ENCODE measurements around the gene PRF1.
A peak's percentile ranks its signal among the peaks of the same experiment; 100 is the strongest.
"Not testable (repeated sequence)": the region's sequence is repeated elsewhere in the genome, so short reads cannot be mapped to it uniquely, and the experiment has no call there.

PRF1 gene

DNA sequence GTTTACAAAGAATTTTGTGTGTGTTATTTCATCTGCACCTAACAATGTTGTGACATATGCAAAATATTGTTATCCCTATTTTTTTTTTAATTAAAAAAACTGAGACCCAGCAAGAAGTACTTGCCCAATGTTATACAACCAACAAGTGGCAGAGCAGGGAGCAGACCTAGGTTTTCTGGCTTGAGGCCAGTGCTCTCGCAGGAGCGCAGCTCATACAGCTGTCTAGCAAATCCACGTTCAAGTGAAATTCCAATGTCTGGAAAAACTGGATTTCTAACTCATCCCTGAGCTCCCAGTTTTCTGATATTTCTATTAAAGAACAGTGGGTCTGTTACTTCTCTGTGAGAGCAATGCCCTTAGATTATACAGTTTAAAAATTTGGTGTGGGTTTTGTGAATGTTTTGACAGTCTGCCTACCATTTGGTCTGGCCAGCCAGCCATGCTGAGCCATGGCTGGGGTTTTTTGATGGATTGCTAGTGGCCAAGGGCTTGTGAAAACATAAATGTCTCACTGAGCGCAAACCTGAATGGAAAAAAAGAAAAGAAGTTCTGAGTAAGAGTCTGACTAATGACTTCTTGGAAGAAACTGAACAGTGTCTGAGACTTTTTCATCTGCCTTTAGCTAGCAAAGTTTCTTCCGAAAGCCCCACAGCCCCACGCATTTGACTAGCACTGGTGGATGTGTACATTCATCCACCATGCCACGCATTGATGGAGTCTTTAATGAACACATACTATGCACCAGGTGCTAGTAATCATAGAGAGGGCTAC lies 15.4 kb upstream of the PRF1 start:
- DNase-seq (ENCODE audit: low read depth), result peak; percentile 36

DNA sequence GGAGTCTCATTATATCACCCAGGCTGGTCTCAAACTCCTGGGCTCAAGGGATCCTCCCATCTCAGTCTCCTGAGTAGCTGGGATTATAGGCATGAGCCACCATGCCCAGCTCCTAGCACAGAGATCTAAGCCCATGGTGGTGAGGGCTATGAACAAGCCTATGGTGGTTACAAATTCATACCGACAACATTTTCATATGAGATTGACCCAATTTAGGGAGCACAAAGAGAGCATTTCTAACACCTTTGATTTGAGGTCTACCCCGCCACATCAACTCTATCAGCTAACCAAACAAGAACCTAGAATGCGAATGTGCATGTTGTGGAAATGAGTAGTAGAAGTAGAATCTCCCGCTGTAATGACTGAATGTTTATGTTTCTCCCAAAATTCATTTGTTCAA lies 14.2 kb upstream of the PRF1 start:
- DNase-seq (ENCODE audit: low read depth), result no peak

DNA sequence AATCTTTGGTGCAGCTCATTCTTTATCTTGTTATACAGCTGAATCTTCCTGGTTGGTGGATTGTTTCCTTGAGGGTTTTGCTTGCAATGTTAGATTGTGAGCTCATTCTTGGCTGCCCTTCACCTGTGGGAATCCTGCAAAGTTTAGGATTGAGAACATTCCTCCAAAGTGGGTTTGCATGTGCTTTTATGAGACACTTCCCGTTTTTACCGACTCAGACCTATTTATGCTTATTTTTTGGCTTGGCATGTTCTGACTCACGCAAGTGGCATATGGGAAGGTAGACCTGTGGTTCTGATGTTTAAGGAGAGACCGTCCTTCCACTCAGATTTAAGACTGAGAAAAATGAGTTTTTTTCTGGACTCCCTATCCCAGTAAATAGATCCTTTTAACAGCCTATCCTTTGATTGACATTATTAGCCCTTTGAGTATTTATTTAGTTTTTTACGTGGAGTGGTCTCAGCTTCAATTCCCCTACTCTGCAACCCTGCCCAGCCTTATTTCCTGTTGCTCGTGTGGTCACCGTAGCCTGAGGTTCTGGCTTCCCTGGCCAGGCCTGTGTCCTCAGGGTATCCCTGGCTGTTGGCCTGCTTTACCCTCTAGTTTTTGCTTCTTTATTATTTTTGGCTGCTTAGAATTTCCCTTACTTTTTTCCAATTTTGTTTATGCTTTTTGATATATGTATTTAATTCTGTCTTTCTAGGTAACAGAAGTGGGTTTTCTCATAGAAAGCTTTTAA lies 13.4 kb upstream of the PRF1 start:
- no peak for DNase-seq (ENCODE audit: low read depth)

DNA sequence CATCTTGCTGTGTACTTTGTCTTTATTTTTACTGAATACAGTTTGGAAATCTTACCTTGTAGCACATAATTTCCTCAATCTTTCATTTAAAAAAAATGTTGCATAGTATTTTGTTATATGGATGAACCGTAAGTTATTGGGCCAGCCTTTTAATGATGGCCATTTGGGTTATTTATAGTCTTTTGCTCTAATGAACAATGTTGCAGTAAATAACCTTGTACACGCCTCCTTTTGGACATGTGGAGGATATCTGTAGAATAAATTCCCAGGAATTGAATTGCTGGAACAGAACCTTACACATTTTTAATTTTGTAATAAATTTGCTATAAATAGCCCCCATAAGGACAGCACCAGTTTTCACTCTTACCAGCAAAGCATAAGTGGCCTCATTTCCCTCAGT lies 12.7 kb upstream of the PRF1 start:
- no peak for DNase-seq (ENCODE audit: low read depth)

DNA sequence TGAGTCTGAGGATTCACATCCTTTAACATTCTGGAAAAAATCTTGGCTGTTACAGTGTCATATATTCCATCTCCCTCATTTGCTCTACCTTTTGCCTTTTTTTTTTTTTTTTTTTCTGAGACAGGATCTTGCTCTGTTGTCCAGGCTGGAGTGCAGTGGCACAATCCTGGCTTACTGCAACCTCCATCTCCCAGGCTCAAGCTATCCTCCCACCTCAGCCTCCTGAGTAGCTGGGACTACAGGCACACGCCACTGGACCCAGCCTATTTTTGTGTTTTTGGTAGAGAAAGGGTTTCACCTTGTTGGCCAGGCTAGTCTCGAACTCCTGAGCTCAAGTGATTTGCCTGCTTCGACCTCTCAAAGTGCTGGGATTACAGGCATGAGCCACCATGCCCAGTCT lies 11.8 kb upstream of the PRF1 start:
- DNase-seq (ENCODE audit: low read depth), result not testable (repeated sequence)

DNA sequence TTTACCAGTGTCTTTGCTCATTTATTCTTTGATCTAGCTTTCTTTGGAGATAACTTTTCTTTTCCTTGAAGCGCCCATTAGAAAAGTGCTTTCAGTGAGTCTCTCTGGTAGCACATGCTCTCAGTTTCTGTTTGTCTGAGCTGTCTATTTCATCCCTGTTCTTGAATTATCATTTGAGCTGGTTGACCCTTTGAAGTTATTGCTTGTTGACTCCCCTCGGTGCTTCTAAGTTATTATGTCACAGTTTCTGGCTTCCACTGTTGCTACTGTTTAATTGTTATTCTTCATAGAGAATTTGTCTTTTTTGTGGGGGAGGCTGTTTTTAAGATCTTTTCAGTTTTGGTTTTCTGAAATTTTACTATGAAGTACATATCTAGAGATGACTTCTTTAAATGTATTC lies 11.4 kb upstream of the PRF1 start:
- DNase-seq (ENCODE audit: low read depth), result no peak

DNA sequence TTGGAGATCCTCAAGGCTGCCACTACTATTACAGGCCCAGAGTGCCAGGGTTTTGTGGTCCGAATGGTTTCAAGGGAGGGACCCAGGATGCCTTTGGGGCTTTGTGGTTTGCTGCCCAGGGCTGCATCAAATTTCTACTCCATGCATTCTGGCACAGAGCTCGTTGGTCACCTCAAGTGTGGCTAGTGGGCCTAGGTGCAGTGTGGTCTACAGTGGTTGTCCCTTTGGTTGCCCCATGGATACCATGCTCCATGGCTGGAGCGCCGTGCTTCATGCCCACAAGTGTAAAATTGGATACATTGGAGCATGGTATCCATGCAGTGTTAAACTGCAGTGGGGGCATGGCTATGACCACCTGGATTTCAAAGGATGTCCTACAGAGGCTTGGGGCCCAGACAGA lies 5.4 kb upstream of the PRF1 start:
- DNase-seq (ENCODE audit: low read depth), result no peak

DNA sequence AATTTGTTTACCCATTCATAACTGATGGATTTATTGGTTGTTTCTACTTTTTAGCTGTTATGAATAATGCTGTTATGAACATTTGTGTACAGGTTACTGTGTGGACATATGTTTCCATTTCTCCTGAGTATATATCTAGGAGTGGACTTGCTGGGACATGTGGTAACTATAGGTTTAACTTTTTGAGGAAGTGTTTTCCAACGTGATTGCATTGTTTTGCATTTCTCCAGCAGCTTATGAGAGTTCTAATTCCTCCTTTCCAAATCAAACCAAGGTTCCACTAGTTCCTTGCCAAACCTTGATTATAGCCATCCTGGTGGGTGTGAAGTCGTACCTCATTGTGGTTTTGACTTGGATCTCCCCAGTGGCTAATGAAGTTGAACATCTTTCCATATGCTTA lies 2.6 kb upstream of the PRF1 start:
- DNase-seq (ENCODE audit: low read depth), result no peak

DNA sequence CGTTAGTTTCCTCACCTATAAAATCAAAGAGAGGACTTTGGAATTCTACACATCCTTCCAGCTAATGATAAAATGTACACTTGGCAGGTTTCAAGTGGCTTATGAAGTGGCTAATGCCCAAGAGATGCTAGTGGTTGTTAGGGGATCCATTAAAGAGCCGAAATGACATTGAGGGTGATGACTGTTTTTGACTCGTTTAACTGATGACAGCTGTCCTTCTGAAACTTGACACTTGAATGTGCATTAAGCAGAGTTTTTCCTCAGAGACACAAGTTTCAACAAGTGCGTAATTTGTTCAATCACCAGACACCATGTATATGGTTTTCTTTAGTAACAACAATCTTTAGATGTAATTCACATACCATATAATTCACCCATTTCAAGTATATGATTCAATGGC lies 1.6 kb upstream of the PRF1 start:
- no peak for DNase-seq (ENCODE audit: low read depth)

DNA sequence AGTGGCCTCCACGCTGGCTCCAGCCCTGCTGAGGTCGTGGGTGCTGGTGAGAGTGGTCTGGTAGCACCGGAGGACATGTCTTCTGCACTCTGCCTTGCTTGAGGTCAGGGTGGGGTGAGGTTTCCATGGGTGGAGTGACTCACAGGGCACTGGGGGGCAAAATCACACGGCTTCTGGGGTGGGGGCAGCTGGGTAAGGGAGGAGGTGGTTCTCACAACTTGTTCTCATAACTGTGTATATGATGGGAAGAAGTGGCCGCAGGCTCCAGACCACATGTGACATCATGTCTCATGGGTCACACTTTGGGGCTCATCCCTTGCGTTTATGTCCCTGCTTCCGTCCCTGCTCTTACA lies 884 bp upstream of the PRF1 start:
- DNase-seq (ENCODE audit: low read depth), result no peak

DNA sequence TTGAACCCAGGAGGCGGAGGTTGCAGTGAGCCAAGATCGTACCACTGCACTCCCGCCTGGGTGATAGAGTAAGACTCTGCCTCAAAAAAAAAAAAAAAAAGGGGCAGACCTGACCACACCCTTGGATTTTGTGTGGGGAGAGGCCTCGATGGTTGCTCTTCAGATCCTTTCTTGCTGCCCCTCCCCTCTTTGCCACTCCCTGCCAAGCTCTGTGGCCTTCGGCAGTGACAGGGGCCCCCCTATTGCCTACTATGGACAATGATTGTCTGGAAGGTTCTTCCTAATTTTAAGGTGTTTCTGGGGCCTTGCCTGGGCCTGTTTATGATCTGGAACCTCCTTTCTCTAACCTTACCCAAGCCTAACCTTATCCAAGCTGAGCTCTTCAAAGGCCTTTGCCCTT lies 795 bp downstream of the PRF1 start:
- DNase-seq (ENCODE audit: low read depth), result no peak

DNA sequence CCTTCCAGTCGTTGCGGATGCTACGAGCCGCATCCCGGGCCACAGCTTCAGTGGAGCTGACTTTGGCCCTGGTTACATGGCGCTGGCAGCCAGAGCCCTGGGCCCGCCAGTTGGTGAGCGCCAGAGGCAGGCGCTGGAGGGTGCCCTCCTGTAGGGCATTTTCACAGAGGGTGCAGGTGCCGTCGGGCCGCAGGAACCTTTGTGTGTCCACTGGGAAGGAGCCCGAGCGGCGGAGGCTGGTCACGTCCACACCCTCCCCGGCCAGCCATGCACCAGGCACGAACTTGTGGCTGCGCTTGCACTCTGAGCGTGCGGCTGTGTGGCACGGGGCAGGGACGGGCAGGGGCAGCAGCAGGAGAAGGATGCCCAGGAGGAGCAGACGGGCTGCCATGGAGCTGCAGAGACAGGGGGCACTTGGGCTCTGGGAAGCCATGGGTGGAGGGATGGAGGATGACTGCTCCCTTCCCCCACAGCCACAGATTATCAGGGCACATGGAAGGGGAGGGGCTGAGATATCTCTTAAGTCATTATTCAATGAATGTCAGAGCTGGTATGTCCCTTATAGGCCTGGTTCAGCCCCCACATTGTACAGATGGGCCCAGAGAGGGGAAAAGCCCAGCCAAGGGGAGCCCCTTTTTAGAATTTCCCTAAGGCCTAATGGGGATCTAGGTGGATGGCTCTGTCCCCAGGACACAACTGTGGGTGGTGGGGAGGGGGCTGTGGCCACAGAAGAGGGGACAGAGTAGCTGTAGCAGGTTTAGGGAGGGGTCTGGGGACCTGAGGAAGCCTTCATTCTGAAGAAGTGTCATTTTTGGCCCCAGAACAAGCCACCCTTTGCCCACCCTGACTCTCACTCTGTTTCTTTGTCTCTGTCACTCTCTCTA lies 1.8 kb downstream of the PRF1 start:
- no peak for DNase-seq (ENCODE audit: low read depth)

DNA sequence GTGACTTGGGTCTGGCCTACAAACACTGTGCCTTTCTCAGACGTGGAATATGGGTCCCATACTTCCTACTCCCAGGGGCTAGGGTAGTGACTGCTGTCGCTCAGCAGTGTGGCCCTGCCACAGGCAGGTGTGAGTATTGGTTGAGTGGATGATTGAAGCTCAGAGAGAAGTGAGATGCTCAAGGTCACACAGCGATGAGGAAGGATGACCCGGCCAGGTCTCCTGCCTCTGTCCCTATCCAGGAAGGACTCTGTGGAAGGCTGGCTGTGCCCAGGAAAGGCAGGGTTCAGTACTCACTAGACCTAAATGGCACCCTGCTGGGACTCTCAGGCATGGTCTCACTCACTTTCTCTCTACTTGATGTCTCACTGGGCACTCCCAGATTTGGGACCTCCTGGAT lies 2.8 kb downstream of the PRF1 start:
- DNase-seq (ENCODE audit: low read depth), result no peak

DNA sequence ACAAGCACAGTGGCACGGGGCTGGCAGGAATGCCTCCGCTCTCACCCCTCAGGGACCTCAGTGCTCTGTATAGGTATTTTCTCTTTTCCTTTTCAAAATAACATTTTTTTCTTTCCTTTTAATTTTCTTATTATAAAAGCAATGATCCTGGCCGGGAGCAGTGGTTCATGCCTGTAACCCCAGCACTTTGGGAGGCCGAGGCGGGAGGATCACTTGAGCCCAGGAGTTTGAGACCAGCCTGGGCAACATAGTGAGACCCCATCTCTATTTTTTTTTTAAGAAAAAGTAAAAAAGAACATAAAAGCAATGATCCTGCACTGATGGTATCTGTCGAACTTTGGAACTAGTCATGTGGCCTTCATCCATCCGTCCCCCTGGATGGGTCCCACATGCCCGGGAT lies 3.2 kb downstream of the PRF1 start:
- DNase-seq (ENCODE audit: low read depth), result no peak

DNA sequence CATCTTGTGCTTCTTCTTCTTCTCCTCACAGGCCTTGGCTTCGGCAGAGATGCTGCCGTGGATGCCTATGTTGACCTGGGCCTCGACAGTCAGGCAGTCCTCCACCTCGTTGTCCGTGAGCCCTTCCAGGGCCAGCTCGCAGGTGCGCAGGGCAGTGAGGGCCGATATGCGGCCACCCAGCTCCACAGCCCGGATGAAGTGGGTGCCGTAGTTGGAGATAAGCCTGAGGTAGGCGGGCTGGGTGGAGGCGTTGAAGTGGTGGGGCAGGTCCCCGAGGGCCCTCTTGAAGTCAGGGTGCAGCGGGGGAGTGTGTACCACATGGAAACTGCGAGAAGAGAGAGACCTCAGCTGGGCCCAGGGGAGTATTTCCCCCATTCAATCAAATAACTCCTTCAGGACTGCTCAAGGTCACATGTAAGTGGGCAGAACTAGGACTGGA lies 3.7 kb downstream of the PRF1 start:
- no peak for DNase-seq (ENCODE audit: low read depth)

DNA sequence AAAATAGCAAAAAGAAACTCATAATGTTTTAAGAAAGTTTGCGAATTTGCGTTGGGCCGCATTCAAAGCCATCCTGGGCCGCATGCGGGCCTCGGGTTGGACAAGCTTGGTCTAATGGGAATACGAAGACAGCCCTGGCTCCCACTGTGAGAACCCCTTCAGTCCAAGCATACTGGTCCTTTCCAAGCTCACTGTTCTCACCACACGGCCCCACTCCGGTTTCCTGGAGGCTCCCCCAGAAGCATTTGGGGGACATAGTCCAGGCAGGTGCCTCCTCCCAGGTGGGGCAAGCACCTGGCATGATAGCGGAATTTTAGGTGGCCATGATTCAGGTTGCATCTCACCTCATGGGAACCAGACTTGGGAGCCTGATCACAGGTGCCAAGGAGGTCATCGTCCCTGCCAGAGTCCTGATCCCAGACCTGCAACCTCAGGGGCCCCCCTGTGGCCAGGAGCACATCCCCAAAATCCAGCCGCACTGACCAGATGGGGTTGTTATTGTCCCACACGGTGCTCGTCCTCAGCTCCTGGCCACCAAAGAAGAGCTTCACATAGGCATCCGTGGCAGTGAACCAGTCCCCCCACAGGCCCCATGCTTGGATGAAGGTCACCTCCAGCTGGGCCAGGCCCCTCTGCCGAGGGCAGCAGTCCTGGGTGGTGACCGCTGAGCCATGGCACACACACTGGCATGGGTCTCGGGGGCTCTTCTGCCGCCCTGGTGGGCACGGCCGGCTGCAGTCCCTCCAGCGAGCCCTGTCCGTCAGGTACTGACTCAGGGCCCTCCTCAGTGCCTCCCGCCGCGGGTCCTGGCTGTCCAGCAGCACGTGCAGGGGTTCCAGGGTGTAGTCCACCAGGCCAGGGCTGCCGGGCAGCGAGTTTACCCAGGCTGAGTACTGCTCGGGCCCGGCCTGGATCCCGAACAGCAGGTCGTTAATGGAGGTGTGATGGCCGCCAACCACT lies 4.4 kb downstream of the PRF1 start:
- no peak for DNase-seq (ENCODE audit: low read depth)

DNA sequence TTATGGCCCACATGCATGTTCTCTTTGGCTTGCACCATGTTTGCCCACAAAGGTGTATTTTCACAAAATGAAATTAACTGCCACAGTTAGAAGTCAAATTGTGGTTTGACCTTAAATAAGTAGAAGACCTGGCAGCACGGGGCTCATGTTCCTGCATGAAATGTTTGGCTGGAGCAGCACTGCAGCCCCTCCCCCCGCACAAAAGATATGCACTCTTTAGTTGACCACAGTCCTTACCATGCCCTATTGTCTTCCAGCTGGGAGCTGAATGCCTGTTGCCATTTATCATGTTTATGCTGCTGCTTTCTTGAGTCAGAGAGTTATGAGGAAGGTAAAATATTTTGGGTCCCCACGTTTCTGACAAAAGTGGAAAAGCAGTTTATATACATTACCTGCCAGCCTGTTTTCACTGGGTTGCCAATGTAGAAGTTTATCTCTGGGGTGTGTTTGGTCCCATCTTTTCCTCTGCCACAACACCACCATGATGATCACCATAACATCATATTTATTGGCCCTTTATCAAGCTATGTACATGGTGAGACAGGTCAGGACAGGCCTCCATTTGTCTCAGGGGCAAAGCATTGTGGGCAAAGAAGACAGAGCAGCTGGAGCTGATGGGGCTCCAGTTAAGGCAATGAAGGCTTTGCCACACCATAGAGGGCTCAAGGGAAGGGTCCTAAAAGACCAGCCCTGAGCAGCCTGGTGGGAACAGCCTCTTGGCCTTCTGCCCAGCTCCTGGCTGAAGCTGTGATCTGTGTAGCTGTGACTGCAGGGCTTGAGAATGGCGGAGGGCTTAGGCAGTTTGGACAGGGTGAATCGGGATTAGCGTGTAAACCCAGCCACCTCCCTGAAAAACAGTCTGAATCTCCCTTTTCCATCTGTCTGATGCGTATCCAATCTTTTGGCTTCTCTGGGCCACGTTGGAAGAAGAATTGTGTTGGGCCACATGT lies 5.4 kb downstream of the PRF1 start:
- DNase-seq (ENCODE audit: low read depth), result no peak

DNA sequence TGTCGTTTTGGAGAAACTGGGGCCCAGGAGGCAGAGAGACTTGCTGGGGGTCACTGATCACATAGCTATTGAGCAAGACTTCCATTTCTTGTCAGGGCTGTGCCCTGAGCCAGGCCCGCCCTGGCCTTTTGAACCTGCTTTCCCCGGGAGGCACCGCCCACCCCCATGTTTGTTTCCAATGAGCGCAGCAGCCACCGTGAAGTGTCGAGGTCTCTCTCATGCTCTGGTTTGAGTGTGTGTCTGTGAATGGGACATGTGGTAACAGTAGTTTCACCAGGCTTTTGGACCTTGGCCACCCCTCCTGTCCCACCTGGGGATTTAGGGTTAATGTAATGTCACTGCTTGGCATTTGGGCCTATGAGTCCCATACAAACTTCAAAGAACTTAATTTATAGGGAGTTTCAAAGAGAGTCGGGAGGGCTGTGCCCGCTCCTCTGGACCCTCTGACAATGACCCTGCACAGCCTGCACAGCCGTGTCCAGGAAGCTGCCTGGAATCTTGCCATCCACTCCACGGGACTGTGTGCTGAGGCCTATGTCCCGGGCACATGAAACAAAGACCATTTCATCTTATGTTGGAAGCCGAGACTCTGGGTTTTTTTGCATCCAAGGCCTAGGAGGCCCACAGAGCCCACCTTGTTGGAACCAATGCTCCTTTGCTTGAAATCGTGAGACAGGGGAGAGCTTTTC lies 6.3 kb downstream of the PRF1 start:
- DNase-seq (ENCODE audit: low read depth), result no peak

DNA sequence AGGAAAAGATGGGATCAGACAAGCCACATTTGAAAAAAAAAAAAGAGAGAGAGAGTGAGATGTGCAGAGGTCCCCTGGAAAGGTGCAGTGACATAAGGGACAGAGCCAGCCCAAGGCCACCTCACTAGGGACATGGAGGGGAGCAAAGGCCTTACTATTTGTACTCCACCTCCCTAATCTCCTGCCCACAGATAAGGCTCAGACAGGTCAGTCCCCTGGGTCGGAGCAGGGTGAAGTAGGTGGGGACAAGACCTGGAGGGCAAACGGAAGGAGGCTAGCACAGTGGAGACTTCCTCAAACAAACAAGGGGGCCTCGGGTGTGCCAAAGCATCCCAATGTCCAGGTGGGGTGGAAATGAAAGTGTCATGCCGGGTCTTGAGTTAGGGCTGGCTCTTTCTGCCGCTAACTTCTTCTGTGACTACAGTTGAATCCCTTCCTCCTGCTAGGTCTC lies 7.0 kb downstream of the PRF1 start:
- no peak for DNase-seq (ENCODE audit: low read depth)

DNA sequence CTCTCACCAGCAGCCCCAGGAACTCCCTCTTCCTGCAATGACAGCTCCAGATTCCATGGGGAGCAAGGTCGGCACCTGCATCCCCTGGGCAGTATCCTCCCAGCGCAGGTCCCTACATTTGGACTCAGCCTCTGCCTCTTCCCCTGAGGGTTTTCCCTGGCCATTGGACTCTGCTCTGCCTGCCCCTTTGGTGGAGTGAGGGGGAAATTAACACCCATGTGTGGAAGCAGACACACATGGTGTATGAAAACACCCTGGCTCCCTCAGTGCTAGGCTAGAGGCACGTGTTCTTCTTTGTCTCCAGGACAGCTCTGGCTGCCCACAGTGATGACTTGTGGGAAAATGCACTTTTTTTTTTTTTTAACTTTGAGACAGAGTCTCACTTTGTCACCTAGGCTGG lies 8.4 kb downstream of the PRF1 start:
- DNase-seq (ENCODE audit: low read depth), result no peak

Data from non-pigmented ciliary epithelial cell (primary cell).